DMS153 treated with DMSO at 0.1 percent for 48 hours (cell line): ENCODE measurements around the gene UGT2B17.

Source experiments
- DNase-seq: peaks from one replicate; lab custom pipeline; 2025; ENCODE audit not compliant: unreplicated experiment; lab: John Stamatoyannopoulos, UW

The UGT2B17 gene

DNA sequence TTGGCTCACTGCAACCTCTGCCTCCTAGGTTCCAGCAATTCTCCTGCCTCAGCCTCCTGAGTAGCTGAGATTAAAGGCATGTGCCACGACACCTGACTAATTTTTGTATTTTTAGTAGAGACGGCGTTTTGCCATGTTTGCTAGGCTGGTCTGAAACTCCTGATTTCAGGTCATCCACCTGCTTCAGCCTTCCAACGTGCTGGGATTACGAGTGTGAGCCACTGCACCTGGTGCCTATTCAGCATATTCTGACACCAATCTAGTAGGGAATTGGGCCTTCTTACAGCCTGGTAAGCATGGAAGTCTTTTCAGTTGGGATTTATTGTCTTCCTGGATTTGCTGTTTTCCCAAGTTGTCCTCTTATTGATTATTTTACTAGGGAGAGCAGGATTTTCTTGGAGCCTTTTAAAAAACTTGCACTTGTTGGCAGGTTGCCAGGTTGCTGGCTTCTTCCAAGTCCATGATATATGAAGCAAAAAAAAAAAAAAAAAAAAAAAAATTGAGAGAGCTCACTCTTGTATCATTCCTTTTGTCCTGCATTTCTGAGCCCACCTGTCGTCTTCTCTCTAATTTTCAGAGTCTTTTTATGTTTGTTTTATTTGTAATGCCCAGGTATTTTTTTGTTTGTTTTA lies 85.2 kb downstream of the UGT2B17 start:
- DNase-seq, result no peak

DNA sequence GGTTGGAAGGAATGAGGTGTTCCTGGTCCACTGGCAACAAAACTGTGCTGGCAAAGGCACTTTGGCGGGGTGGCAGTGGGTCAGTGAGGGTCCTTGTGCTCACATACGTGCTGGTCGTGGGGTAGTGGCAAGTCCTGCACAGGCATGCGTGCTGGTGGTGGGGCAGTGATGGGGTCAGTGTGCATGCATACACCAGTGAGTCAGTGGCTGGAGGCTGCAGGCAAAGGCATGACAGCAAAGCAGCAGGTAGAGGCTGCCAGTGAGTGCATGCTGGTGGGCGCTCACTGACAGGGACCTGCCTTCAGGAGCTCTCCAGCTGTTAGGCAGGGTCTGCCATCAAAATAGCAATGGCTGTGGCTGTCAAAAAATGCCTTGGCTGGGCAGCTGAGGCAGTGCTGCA lies 86.8 kb downstream of the UGT2B17 start:
- DNase-seq, result no peak
